ENCODE results near the gene RUSF1.
"Not testable (repeated sequence)": the region's sequence is repeated elsewhere in the genome, so short reads cannot be mapped to it uniquely, and the experiment has no call there.

The RUSF1 gene

DNA sequence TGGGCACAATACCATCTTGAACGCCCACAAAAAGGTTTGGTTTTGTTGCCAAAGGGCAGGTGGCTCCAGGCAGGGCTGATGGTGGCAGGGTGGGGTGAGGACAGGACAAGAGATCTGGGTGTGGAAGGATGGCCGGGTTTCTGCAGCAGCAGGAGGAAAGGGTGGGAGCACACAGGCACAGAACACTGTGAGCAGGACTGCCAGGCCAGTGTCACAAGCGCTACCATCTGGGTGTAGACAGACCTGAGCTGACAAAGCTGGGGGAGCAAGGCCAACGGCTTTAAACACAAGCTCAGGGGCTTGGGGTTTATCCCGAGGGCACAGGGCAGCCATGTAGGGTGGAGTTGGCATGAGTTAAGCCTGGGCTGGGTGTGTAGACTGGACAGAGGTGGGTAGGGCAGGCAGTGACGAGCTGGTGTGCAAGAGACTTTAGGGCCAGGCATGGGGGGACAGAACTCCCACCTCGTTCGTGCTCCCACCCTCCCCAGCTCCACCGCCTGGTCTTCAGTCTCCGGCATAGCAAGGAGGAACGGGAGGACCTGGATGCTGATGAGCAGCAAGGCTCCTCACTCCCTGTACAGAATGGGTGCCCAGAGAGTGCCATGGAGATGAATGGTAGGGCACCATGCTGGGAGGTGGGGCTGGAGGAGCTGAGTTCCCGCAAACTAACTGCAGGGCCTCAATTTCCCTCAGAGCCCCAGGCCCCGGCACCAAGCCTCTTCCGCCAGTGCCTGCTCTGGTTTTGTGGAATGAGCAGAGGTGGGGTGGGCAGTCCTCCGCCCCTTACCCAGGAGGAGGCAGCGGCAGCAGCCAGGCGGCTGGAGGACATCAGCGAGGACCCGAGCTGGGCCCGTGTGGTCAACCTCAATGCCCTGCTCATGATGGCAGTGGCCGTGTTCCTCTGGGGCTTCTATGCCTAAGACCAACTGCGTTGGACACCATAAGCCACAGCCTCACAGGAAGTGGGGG is 18.3 kb downstream of the RUSF1 start:
- H3K27me3 Mint-ChIP-seq: no peaks in the 10 kb centered on the region
- peak overlapping the region; percentile 45 for H3K4me3 Mint-ChIP-seq
- no peaks in the 10 kb centered on the region for H3K9me3 Mint-ChIP-seq
- H3K4me1 Mint-ChIP-seq: peaks cover 11% of the 10 kb centered on the region
- peaks cover 7% of the 10 kb centered on the region for H3K36me3 Mint-ChIP-seq (ENCODE audit: insufficient read depth)
- DNase-seq (ENCODE audit: low spot score in 2 of 2): no peak
- no peak overlapping the region for H3K27ac Mint-ChIP-seq (ENCODE audit: low read depth)
- ATAC-seq (replicated peaks; ENCODE audit: extremely low read depth, poor library complexity, severe bottlenecking): no peak

DNA sequence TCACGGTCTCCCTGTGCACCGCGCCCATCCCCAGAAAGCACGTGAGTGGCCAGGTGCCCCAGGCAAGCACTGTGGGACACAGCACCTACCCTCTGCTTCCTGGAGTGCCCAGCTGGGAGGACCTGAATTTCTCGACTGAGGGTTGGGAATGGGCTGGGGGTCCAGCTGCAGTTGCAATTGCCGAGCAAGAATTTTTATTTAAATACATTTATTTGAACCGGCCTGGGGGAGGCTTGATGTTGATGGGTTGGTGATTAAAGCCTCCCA is 19.0 kb downstream of the RUSF1 start:
- H3K4me3 Mint-ChIP-seq: peak overlapping the region; percentile 45
- no peaks in the 10 kb centered on the region for H3K9me3 Mint-ChIP-seq
- ATAC-seq (replicated peaks; ENCODE audit: extremely low read depth, poor library complexity, severe bottlenecking) (no peak), DNase-seq (ENCODE audit: low spot score in 2 of 2) (no peak)
- H3K36me3 Mint-ChIP-seq (ENCODE audit: insufficient read depth): peaks cover 4% of the 10 kb centered on the region
- H3K4me1 Mint-ChIP-seq: peaks cover 11% of the 10 kb centered on the region
- H3K27me3 Mint-ChIP-seq: no peaks in the 10 kb centered on the region
- H3K27ac Mint-ChIP-seq (ENCODE audit: low read depth): no peak overlapping the region

DNA sequence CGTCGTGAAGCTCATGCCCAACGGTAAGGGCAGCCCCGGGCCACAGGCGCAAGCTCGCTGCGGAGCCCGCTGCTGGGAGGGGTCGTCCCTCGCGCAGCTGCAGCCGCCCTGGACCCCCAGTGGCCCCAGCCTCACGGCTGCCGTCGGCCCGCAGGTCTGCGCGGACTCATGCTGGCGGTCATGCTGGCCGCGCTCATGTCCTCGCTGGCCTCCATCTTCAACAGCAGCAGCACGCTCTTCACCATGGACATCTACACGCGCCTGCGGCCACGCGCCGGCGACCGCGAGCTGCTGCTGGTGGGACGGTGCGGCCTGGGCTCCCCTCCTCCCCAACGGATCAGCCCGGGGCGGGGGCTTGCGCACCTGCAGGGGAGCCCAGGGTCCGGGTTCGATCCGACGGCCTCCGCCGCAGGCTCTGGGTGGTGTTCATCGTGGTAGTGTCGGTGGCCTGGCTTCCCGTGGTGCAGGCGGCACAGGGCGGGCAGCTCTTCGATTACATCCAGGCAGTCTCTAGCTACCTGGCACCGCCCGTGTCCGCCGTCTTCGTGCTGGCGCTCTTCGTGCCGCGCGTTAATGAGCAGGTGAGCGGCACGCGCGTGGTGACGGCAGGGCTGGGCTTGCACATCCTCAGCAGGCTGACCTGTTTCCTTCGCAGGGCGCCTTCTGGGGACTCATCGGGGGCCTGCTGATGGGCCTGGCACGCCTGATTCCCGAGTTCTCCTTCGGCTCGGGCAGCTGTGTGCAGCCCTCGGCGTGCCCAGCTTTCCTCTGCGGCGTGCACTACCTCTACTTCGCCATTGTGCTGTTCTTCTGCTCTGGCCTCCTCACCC is 19.5 kb downstream of the RUSF1 start:
- Mint-ChIP-seq H3K9me3 (no peaks in the 10 kb centered on the region), H3K27me3 (no peaks in the 10 kb centered on the region), H3K36me3 (ENCODE audit: insufficient read depth) (peaks cover 4% of the 10 kb centered on the region), H3K27ac (ENCODE audit: low read depth) (no peak overlapping the region), H3K4me3 (peak overlapping the region; percentile 87), H3K4me1 (peaks cover 11% of the 10 kb centered on the region)
- DNase-seq (ENCODE audit: low spot score in 2 of 2) (no peak), ATAC-seq (replicated peaks; ENCODE audit: extremely low read depth, poor library complexity, severe bottlenecking) (no peak)

DNA sequence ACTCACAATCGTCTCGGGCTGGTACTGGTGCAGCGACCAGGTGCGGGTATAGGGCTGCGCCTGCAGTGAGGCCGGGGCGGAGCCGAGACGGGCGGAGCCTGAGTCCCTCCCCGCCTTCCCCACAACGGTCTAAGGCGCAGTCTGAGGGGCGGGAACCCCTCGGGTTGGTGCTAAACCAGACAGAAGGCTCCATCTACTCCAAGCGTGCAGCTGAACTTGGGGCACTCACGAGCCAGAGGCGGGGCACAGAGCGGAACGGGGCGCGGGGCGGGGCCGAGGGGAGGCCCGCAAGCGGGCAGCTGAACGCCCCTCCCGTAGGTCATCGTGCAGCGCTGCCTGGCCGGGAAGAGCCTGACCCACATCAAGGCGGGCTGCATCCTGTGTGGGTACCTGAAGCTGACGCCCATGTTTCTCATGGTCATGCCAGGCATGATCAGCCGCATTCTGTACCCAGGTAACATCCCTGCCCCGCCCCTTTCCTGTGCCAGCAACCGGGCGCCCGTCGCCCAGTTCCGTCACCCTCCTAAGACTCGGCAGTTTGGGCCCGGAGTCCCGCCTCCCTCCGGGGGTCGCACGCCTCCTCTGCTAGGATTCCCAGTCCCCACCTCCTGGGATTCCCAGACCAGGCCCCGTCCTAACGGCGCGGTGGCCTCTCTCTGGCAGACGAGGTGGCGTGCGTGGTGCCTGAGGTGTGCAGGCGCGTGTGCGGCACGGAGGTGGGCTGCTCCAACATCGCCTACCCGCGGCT is 20.3 kb downstream of the RUSF1 start:
- DNase-seq (ENCODE audit: low spot score in 2 of 2): peak; percentile 57 to 62
- no peaks in the 10 kb centered on the region for H3K9me3 Mint-ChIP-seq
- H3K4me3 Mint-ChIP-seq: peak overlapping the region; percentile 87
- peak; percentile 87 for ATAC-seq (replicated peaks; ENCODE audit: extremely low read depth, poor library complexity, severe bottlenecking)
- peaks cover 4% of the 10 kb centered on the region for H3K36me3 Mint-ChIP-seq (ENCODE audit: insufficient read depth)
- no peaks in the 10 kb centered on the region for H3K27me3 Mint-ChIP-seq
- peaks cover 11% of the 10 kb centered on the region for H3K4me1 Mint-ChIP-seq
- peak overlapping the region; percentile 38 for H3K27ac Mint-ChIP-seq (ENCODE audit: low read depth)

DNA sequence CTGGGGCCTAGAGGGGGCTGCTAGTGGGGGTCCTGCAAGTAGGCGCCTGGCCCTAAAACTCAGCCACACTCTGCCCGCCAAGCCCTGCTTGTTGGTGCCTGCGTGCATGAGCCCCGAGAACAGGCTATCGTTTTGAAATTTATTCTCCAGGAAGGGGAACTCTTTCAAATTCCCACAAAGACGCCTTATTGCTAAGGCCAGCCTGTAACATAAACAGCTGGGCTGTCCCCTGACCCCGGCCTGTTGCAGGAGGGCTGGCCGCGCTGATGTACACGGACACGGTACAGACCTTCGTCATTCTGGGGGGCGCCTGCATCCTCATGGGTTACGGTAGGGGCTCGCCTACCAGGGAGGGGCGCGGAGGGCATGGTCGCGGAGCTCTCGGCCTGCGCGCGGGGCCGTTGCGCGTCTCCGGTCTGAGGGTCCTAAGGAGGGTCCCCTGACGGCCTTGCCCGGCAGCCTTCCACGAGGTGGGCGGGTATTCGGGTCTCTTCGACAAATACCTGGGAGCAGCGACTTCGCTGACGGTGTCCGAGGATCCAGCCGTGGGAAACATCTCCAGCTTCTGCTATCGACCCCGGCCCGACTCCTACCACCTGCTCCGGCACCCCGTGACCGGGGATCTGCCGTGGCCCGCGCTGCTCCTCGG is 21.0 kb downstream of the RUSF1 start:
- peak overlapping the region; percentile 38 for H3K27ac Mint-ChIP-seq (ENCODE audit: low read depth)

DNA sequence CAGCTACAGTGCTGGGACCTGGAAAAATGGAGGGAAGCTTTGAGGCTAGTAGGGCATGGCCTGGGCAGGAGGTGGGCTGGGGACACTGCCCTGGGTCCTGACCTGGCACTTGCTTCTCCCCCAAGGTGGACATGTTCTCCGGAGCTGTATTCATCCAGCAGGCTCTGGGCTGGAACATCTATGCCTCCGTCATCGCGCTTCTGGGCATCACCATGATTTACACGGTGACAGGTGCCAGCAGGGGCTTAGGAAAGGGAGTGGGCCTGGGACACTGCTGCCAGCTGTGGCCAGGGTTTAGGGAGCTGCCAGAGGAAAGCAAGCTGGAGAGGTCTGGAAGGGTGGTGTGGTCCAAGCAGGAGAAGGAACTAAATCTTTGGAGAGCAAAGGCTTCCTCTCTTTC is 22.1 kb downstream of the RUSF1 start:
- H3K4me3 Mint-ChIP-seq: peak overlapping the region; percentile 87
- ATAC-seq (replicated peaks; ENCODE audit: extremely low read depth, poor library complexity, severe bottlenecking): no peak
- H3K36me3 Mint-ChIP-seq (ENCODE audit: insufficient read depth): peaks cover 2% of the 10 kb centered on the region
- H3K27ac Mint-ChIP-seq (ENCODE audit: low read depth): no peak overlapping the region
- no peaks in the 10 kb centered on the region for H3K27me3 Mint-ChIP-seq
- no peaks in the 10 kb centered on the region for H3K9me3 Mint-ChIP-seq
- no peak for DNase-seq (ENCODE audit: low spot score in 2 of 2)
- H3K4me1 Mint-ChIP-seq: peaks cover 11% of the 10 kb centered on the region

More for the DNA sequence above, 21.0 kb downstream of the RUSF1 start:
- Mint-ChIP-seq H3K4me3 (peak overlapping the region; percentile 87), H3K4me1 (peaks cover 11% of the 10 kb centered on the region), H3K9me3 (no peaks in the 10 kb centered on the region), H3K27me3 (no peaks in the 10 kb centered on the region), H3K36me3 (ENCODE audit: insufficient read depth) (peaks cover 2% of the 10 kb centered on the region)
- ATAC-seq (replicated peaks; ENCODE audit: extremely low read depth, poor library complexity, severe bottlenecking) (no peak), DNase-seq (ENCODE audit: low spot score in 2 of 2) (no peak)

DNA sequence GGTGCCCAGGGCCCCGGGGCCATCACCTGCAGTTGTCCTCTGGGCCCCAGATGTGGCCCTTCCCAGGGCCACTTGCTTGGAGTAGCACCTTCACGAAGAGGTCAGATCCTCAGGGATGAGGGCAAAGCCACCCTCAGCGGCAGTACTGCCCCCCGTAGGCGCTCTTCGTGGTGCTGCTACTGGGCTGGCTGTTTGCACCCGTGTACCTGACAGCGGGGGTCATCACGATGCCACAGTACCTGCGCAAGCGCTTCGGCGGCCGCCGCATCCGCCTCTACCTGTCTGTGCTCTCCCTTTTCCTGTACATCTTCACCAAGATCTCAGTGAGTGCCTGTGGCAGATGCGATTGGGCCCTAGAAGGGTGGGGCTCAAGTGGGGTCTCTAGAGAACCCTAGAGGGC is 22.6 kb downstream of the RUSF1 start:
- Mint-ChIP-seq H3K4me1 (peaks cover 11% of the 10 kb centered on the region), H3K4me3 (no peak overlapping the region), H3K27ac (ENCODE audit: low read depth) (no peak overlapping the region), H3K36me3 (ENCODE audit: insufficient read depth) (peaks cover 2% of the 10 kb centered on the region), H3K27me3 (no peaks in the 10 kb centered on the region), H3K9me3 (no peaks in the 10 kb centered on the region)
- DNase-seq (ENCODE audit: low spot score in 2 of 2) (no peak), ATAC-seq (replicated peaks; ENCODE audit: extremely low read depth, poor library complexity, severe bottlenecking) (no peak)

DNA sequence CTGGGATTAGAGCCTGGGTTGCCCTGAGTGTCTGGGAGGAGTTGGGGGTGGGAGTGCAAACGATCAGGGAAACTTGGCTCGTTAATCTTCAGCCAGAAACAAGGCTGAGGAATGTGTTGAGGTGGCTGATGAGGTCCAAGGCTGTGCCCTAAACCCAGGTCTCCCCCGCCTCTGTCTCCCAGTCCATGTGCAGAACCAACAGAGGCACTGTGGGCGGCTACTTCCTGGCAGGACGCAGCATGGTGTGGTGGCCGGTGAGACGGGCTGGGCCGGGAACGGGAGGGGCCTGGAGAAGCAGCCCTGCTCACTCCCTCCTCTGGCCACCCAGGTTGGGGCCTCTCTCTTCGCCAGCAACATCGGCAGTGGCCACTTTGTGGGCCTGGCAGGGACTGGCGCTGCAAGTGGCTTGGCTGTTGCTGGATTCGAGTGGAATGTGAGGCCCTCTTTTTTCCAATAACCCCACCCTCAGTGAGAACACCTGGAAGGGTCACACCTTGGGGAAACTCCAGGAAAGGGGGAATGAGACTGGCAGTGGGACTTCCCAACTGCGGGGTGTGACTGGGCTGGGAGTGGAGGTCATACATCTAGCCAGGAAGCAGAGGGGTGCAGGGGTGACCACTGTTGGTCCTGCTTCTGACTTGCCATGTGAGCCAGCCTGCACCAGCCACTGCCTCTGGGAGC is 23.6 kb downstream of the RUSF1 start:
- Mint-ChIP-seq H3K4me1 (peaks cover 11% of the 10 kb centered on the region), H3K9me3 (no peaks in the 10 kb centered on the region), H3K27me3 (no peaks in the 10 kb centered on the region), H3K36me3 (ENCODE audit: insufficient read depth) (peaks cover 2% of the 10 kb centered on the region), H3K27ac (ENCODE audit: low read depth) (no peak overlapping the region), H3K4me3 (no peak overlapping the region)
- ATAC-seq (replicated peaks; ENCODE audit: extremely low read depth, poor library complexity, severe bottlenecking) (no peak), DNase-seq (ENCODE audit: low spot score in 2 of 2) (no peak)

DNA sequence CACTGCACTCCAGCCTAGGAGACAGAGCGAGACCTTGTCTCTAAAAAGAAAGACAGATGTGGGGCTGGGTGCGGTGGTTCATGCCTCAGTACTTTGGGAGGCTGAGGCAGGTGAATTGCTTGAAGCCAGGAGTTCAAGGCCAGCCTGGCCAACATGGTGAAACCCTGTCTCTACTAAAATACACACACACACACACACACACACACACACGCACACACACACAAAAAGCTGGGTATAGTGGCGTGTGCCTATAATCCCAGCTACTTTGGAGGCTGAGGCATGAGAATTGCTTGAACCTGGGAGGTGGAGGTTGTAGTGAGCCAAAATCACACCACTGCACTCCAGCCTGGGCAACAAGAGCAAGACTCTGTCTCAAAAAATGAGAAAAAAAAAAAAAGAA is 24.1 kb downstream of the RUSF1 start:
- not testable (repeated sequence) for H3K27ac Mint-ChIP-seq (ENCODE audit: low read depth); H3K36me3 Mint-ChIP-seq (ENCODE audit: insufficient read depth); H3K4me3 Mint-ChIP-seq; H3K9me3 Mint-ChIP-seq; H3K27me3 Mint-ChIP-seq; DNase-seq (ENCODE audit: low spot score in 2 of 2); ATAC-seq (replicated peaks; ENCODE audit: extremely low read depth, poor library complexity, severe bottlenecking)
- peaks cover 11% of the 10 kb centered on the region for H3K4me1 Mint-ChIP-seq

DNA sequence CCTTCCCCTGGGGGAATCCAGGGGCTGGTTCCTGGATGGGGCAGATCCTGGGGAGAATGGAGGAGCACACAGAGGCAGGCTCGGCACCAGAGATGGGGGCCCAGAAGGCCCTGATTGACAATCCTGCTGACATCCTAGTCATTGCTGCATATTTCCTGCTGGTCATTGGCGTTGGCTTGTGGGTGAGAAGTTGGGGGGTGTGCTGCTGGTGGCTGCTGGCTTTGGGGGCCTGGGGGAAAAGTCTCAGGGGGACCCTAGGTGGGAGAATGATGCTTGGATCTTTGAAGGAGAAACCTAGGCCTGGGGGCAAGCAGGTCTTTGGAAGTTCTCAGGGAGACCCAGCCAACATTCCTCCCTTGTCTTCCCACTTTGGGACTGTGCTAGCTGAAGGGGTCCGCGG is 25.1 kb downstream of the RUSF1 start, which contains the start of gene SLC5A2:
TSS of gene SLC5A2 (plus strand) at position 43 of the 400 bp plus-strand sequence. CDS start at position 57, 14 bp downstream.
- ATAC-seq (replicated peaks; ENCODE audit: extremely low read depth, poor library complexity, severe bottlenecking): no peak
- H3K4me1 Mint-ChIP-seq: peaks cover 11% of the 10 kb centered on the region
- H3K4me3 Mint-ChIP-seq: no peak within 1 kb of the TSS
- H3K27ac Mint-ChIP-seq (ENCODE audit: low read depth): no peak within 1 kb of the TSS
- peaks cover 3% of the 10 kb centered on the region for H3K36me3 Mint-ChIP-seq (ENCODE audit: insufficient read depth)
- H3K27me3 Mint-ChIP-seq: no peaks in the 10 kb centered on the region
- no peaks in the 10 kb centered on the region for H3K9me3 Mint-ChIP-seq
- DNase-seq (ENCODE audit: low spot score in 2 of 2): no peak

DNA sequence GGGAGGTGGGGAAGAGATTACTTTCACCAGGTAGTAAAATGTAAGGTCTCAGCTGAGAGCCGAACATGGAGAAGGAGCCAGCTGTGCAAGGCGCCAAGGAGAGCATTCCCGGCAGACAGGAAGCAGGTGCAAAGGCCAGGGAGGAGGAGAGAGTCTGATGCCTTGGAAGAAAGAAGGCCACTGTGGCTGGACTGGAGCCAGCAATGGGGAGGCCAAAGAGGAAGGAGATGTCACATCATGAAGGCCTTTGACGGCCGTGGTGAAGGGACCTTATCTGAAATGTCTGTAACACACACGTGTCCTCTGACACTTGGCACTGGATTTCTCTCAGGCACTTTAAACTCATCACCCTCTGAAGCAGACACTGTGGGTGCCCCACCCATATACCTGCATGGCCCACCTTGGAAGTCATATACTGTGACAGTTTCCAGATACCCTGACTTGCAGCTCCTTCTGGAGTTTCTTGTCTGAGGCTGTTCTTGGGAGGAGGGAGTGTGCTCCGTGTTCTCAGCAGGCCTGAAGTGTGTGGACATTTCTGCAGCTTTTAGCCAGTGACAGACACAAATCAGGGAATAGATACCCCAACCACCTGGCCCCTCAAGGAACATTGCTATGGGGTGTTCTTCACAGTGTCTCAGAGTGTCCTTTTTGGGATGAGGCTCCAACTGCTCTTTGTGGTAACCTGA is 27.2 kb downstream of the RUSF1 start:
- peaks cover 20% of the 10 kb centered on the region for H3K4me1 Mint-ChIP-seq
- ATAC-seq (replicated peaks; ENCODE audit: extremely low read depth, poor library complexity, severe bottlenecking): no peak
- no peak for DNase-seq (ENCODE audit: low spot score in 2 of 2)
- H3K9me3 Mint-ChIP-seq: no peaks in the 10 kb centered on the region
- H3K4me3 Mint-ChIP-seq: no peak overlapping the region
- H3K27ac Mint-ChIP-seq (ENCODE audit: low read depth): no peak overlapping the region
- H3K27me3 Mint-ChIP-seq: no peaks in the 10 kb centered on the region
- H3K36me3 Mint-ChIP-seq (ENCODE audit: insufficient read depth): peaks cover 5% of the 10 kb centered on the region

All from central memory CD8-positive, alpha-beta T cell (primary cell).